GM21423 (cell line): ENCODE measurements around the gene RMND5B.
"Not testable (repeated sequence)": the region's sequence is repeated elsewhere in the genome, so short reads cannot be mapped to it uniquely, and the experiment has no call there.

Source experiments
- ATAC-seq: cut with Tn5 transposase; IDR thresholded peaks from one replicate; pipeline ENCODE4 v1.9.1; 2021; ENCODE audit warnings: mild to moderate bottlenecking, moderate library complexity; ENCODE audit not compliant: unreplicated experiment

The RMND5B gene

GRCh38 chr5:178162481-178162880 is 31.7 kb downstream of the RMND5B start:
- ATAC-seq = no peak

- peak; percentile 96 for ATAC-seq
Measured at GRCh38 chr5:178163772-178164735, 33.2 kb downstream of the RMND5B start.

- ATAC-seq = no peak
Measured at GRCh38 chr5:178165581-178165980, 34.8 kb downstream of the RMND5B start.

- ATAC-seq = no peak
Measured at GRCh38 chr5:178170455-178170854, 39.6 kb downstream of the RMND5B start.

GRCh38 chr5:178174456-178174855 is 43.6 kb downstream of the RMND5B start:
- no peak for ATAC-seq

- no peak for ATAC-seq
Measured at GRCh38 chr5:178176791-178177190, 46.0 kb downstream of the RMND5B start.

GRCh38 chr5:178177569-178177968 is 46.8 kb downstream of the RMND5B start:
- ATAC-seq = no peak

GRCh38 chr5:178180141-178180863 is 49.5 kb downstream of the RMND5B start:
- ATAC-seq = no peak

- ATAC-seq = no peak
Measured at GRCh38 chr5:178182158-178182876, 51.5 kb downstream of the RMND5B start.

- ATAC-seq = no peak
Measured at GRCh38 chr5:178186427-178186826, 55.6 kb downstream of the RMND5B start.

- ATAC-seq = no peak
Measured at GRCh38 chr5:178187014-178187413, 56.2 kb downstream of the RMND5B start, which contains the start of gene GMCL2. GMCL2 (minus strand) TSS chr5:178187371; CDS start chr5:178187299, 72 bp downstream.

GRCh38 chr5:178189433-178189832 is 58.6 kb downstream of the RMND5B start:
- ATAC-seq = no peak

- ATAC-seq = no peak
Measured at GRCh38 chr5:178191661-178192060, 60.8 kb downstream of the RMND5B start.

GRCh38 chr5:178192244-178192643 is 61.4 kb downstream of the RMND5B start:
- no peak for ATAC-seq

GRCh38 chr5:178192787-178193186 is 62.0 kb downstream of the RMND5B start:
- ATAC-seq = no peak

- no peak for ATAC-seq
Measured at GRCh38 chr5:178193251-178193809, 62.5 kb downstream of the RMND5B start.

GRCh38 chr5:178194026-178194425 is 63.2 kb downstream of the RMND5B start:
- ATAC-seq = no peak

- ATAC-seq = no peak
Measured at GRCh38 chr5:178196281-178196812, 65.5 kb downstream of the RMND5B start.

- no peak for ATAC-seq
Measured at GRCh38 chr5:178196986-178197385, 66.2 kb downstream of the RMND5B start.

- not testable (repeated sequence) for ATAC-seq
Measured at GRCh38 chr5:178198151-178198550, 67.3 kb downstream of the RMND5B start.

GRCh38 chr5:178198706-178199105 is 67.9 kb downstream of the RMND5B start:
- ATAC-seq = no peak
